Measurements from ENCODE around the gene STAT3. TPM values are rescaled to one million over a fixed set of nuclear protein-coding genes. Genes with fewer than 3 reads are reported as not detected.
A peak's percentile ranks its signal among the peaks of the same experiment; 100 is the strongest.

Gene STAT3
- total and polyA plus RNA-seq, 2 of the 13 experiments (the other 11 are each of a cell fraction or from before 2014, with no cell fraction given), result 61.8 to 62.4 TPM

DNA sequence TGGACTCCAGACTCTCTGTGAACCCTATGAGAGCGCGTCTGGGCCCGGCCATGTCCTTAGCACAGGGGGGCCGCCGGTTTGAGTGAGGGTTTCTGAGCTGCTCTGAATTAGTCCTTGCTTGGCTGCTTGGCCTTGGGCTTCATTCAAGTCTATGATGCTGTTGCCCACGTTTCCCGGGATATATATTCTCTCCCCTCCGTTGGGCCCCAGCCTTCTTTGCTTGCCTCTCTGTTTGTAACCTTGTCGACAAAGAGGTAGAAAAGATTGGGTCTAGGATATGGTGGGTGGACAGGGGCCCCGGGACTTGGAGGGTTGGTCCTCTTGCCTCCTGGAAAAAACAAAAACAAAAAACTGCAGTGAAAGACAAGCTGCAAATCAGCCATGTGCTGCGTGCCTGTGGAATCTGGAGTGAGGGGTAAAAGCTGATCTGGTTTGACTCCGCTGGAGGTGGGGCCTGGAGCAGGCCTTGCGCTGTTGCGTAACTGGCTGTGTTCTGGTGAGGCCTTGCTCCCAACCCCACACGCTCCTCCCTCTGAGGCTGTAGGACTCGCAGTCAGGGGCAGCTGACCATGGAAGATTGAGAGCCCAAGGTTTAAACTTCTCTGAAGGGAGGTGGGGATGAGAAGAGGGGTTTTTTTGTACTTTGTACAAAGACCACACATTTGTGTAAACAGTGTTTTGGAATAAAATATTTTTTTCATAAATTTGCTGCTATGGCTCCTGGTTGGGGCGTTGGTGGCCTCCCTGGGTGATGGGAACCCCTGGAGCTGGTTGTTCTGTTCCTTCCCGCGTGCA is 76.8 kb downstream of the STAT3 start (continued):
- TF ChIP-seq SOX5 (CRISPR knock-in tag; IDR thresholded peaks at IDR 0.05; ENCODE audit: borderline replicate concordance), result peak; percentile 65; the same call in 1 of the 2 replicates
- TF ChIP-seq, protein P1, sequence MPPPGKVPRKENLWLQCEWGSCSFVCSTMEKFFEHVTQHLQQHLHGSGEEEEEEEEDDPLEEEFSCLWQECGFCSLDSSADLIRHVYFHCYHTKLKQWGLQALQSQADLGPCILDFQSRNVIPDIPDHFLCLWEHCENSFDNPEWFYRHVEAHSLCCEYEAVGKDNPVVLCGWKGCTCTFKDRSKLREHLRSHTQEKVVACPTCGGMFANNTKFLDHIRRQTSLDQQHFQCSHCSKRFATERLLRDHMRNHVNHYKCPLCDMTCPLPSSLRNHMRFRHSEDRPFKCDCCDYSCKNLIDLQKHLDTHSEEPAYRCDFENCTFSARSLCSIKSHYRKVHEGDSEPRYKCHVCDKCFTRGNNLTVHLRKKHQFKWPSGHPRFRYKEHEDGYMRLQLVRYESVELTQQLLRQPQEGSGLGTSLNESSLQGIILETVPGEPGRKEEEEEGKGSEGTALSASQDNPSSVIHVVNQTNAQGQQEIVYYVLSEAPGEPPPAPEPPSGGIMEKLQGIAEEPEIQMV (CRISPR knock-in tag; IDR thresholded peaks at IDR 0.05; ENCODE audit: low read depth), result 0 out of 2 replicates have a peak, but pooled peaks have one; percentile 46
- TF ChIP-seq, protein P2, sequence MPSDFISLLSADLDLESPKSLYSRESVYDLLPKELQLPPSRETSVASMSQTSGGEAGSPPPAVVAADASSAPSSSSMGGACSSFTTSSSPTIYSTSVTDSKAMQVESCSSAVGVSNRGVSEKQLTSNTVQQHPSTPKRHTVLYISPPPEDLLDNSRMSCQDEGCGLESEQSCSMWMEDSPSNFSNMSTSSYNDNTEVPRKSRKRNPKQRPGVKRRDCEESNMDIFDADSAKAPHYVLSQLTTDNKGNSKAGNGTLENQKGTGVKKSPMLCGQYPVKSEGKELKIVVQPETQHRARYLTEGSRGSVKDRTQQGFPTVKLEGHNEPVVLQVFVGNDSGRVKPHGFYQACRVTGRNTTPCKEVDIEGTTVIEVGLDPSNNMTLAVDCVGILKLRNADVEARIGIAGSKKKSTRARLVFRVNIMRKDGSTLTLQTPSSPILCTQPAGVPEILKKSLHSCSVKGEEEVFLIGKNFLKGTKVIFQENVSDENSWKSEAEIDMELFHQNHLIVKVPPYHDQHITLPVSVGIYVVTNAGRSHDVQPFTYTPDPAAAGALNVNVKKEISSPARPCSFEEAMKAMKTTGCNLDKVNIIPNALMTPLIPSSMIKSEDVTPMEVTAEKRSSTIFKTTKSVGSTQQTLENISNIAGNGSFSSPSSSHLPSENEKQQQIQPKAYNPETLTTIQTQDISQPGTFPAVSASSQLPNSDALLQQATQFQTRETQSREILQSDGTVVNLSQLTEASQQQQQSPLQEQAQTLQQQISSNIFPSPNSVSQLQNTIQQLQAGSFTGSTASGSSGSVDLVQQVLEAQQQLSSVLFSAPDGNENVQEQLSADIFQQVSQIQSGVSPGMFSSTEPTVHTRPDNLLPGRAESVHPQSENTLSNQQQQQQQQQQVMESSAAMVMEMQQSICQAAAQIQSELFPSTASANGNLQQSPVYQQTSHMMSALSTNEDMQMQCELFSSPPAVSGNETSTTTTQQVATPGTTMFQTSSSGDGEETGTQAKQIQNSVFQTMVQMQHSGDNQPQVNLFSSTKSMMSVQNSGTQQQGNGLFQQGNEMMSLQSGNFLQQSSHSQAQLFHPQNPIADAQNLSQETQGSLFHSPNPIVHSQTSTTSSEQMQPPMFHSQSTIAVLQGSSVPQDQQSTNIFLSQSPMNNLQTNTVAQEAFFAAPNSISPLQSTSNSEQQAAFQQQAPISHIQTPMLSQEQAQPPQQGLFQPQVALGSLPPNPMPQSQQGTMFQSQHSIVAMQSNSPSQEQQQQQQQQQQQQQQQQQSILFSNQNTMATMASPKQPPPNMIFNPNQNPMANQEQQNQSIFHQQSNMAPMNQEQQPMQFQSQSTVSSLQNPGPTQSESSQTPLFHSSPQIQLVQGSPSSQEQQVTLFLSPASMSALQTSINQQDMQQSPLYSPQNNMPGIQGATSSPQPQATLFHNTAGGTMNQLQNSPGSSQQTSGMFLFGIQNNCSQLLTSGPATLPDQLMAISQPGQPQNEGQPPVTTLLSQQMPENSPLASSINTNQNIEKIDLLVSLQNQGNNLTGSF (CRISPR knock-in tag; IDR thresholded peaks at IDR 0.05), result no peak
- TF ChIP-seq, protein P3, sequence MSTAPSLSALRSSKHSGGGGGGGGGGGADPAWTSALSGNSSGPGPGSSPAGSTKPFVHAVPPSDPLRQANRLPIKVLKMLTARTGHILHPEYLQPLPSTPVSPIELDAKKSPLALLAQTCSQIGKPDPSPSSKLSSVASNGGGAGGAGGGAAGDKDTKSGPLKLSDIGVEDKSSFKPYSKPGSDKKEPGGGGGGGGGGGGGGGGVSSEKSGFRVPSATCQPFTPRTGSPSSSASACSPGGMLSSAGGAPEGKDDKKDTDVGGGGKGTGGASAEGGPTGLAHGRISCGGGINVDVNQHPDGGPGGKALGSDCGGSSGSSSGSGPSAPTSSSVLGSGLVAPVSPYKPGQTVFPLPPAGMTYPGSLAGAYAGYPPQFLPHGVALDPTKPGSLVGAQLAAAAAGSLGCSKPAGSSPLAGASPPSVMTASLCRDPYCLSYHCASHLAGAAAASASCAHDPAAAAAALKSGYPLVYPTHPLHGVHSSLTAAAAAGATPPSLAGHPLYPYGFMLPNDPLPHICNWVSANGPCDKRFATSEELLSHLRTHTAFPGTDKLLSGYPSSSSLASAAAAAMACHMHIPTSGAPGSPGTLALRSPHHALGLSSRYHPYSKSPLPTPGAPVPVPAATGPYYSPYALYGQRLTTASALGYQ (CRISPR knock-in tag; IDR thresholded peaks at IDR 0.05), result peak; percentile 35
- TF ChIP-seq HIVEP1 (CRISPR knock-in tag; IDR thresholded peaks at IDR 0.05), result peak; percentile 62; the same call in 1 of the 2 replicates
- TF ChIP-seq SMAD1 (CRISPR knock-in tag; IDR thresholded peaks at IDR 0.05; ENCODE audit: borderline replicate concordance, low read depth), result no peak
- TF ChIP-seq ZNF672 (CRISPR knock-in tag; IDR thresholded peaks at IDR 0.05), result no peak
- TF ChIP-seq HNRNPLL (IDR thresholded peaks at IDR 0.05; ENCODE audit: low read depth, low read length, poor library complexity, severe bottlenecking), result no peak
- no peak for TF ChIP-seq NFE2L1 (CRISPR knock-in tag; IDR thresholded peaks at IDR 0.05; ENCODE audit: borderline replicate concordance)
- TF ChIP-seq ZNF207 (IDR thresholded peaks at IDR 0.05; ENCODE audit: borderline replicate concordance), result no peak
- TF ChIP-seq MED13 (CRISPR knock-in tag; IDR thresholded peaks at IDR 0.05), result no peak
- peak; percentile 82; the same call in 1 of the 2 replicates for TF ChIP-seq IRF2 (CRISPR knock-in tag; IDR thresholded peaks at IDR 0.05)
- peak; percentile 23; the same call in 1 of the 2 replicates for TF ChIP-seq ZNF878 (CRISPR knock-in tag; IDR thresholded peaks at IDR 0.05)
- TF ChIP-seq SNAI1 (CRISPR knock-in tag; IDR thresholded peaks at IDR 0.05; ENCODE audit: borderline replicate concordance), result no peak; the same call in 1 of the 2 replicates
- no peak for TF ChIP-seq HDAC6 (IDR thresholded peaks at IDR 0.05; ENCODE audit: low read depth, low read length)
- TF ChIP-seq ZNF446 (CRISPR knock-in tag; IDR thresholded peaks at IDR 0.05), result peak; percentile 63; the same call in 1 of the 2 replicates
- 0 out of 2 replicates have a peak, but pooled peaks have one; percentile 66 for TF ChIP-seq CAMTA2 (CRISPR knock-in tag; IDR thresholded peaks at IDR 0.05; ENCODE audit: borderline replicate concordance)
- TF ChIP-seq, protein P4, sequence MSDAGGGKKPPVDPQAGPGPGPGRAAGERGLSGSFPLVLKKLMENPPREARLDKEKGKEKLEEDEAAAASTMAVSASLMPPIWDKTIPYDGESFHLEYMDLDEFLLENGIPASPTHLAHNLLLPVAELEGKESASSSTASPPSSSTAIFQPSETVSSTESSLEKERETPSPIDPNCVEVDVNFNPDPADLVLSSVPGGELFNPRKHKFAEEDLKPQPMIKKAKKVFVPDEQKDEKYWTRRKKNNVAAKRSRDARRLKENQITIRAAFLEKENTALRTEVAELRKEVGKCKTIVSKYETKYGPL (CRISPR knock-in tag; IDR thresholded peaks at IDR 0.05), result peak; percentile 98
